ENCODE results near the gene MARCHF3.

The MARCHF3 gene

GRCh38 chr5:126987271-126987899 is 43.0 kb downstream of the MARCHF3 start:
- in situ Hi-C loops (cut with HindIII; ENCODE audit: low sequenced_read_pairs): no loop called here

GRCh38 chr5:126984632-126985031 is 45.7 kb downstream of the MARCHF3 start:
- in situ Hi-C loops (cut with HindIII; ENCODE audit: low sequenced_read_pairs): no loop called here

GRCh38 chr5:126983874-126984266 is 46.5 kb downstream of the MARCHF3 start:
- in situ Hi-C loops (cut with HindIII; ENCODE audit: low sequenced_read_pairs): no loop called here

- in situ Hi-C loops (cut with HindIII; ENCODE audit: low sequenced_read_pairs): no loop called here
Measured at GRCh38 chr5:126982926-126983873, 47.2 kb downstream of the MARCHF3 start.

GRCh38 chr5:126982202-126982601 is 48.2 kb downstream of the MARCHF3 start:
- in situ Hi-C loops (cut with HindIII; ENCODE audit: low sequenced_read_pairs): no loop called here

- in situ Hi-C loops (cut with HindIII; ENCODE audit: low sequenced_read_pairs): no loop called here
Measured at GRCh38 chr5:126981701-126982100, 48.7 kb downstream of the MARCHF3 start.

GRCh38 chr5:126981222-126981621 is 49.1 kb downstream of the MARCHF3 start:
- in situ Hi-C loops (cut with HindIII; ENCODE audit: low sequenced_read_pairs): no loop called here

- in situ Hi-C loops (cut with HindIII; ENCODE audit: low sequenced_read_pairs): no loop called here
Measured at GRCh38 chr5:126978258-126978657, 52.1 kb downstream of the MARCHF3 start.

- in situ Hi-C loops (cut with HindIII; ENCODE audit: low sequenced_read_pairs): no loop called here
Measured at GRCh38 chr5:126976520-126977172, 53.7 kb downstream of the MARCHF3 start.

- in situ Hi-C loops (cut with HindIII; ENCODE audit: low sequenced_read_pairs): no loop called here
Measured at GRCh38 chr5:126975796-126976195, 54.6 kb downstream of the MARCHF3 start.

- in situ Hi-C loops (cut with HindIII; ENCODE audit: low sequenced_read_pairs): no loop called here
Measured at GRCh38 chr5:126973193-126973592, 57.2 kb downstream of the MARCHF3 start.

GRCh38 chr5:126972062-126972895 is 58.1 kb downstream of the MARCHF3 start:
- in situ Hi-C loops (cut with HindIII; ENCODE audit: low sequenced_read_pairs): no loop called here

GRCh38 chr5:126971455-126972031 is 58.8 kb downstream of the MARCHF3 start:
- in situ Hi-C loops (cut with HindIII; ENCODE audit: low sequenced_read_pairs): no loop called here

- in situ Hi-C loops (cut with HindIII; ENCODE audit: low sequenced_read_pairs): no loop called here
Measured at GRCh38 chr5:126970517-126971017, 59.8 kb downstream of the MARCHF3 start.

GRCh38 chr5:126969548-126969947 is 60.8 kb downstream of the MARCHF3 start:
- in situ Hi-C loops (cut with HindIII; ENCODE audit: low sequenced_read_pairs): loop anchor here (5.0 kb wide), 1 partner anchor 53 kb away; no protein-coding TSS in a partner anchor

- in situ Hi-C loops (cut with HindIII; ENCODE audit: low sequenced_read_pairs): loop anchor here (5.0 kb wide), 1 partner anchor 54 kb away; no protein-coding TSS in a partner anchor
Measured at GRCh38 chr5:126967808-126968466, 62.4 kb downstream of the MARCHF3 start.

GRCh38 chr5:126965487-126965886 is 64.9 kb downstream of the MARCHF3 start:
- in situ Hi-C loops (cut with HindIII; ENCODE audit: low sequenced_read_pairs): loop anchor here (5.0 kb wide), 1 partner anchor 57 kb away; no protein-coding TSS in a partner anchor

GRCh38 chr5:126965061-126965475 is 65.3 kb downstream of the MARCHF3 start:
- in situ Hi-C loops (cut with HindIII; ENCODE audit: low sequenced_read_pairs): loop anchor here (5.0 kb wide), 1 partner anchor 57 kb away; no protein-coding TSS in a partner anchor

GRCh38 chr5:126963822-126964375 is 66.5 kb downstream of the MARCHF3 start:
- in situ Hi-C loops (cut with HindIII; ENCODE audit: low sequenced_read_pairs): no loop called here

Data from endothelial cell of hepatic sinusoid (primary cell).